D341Med (cell line): Measurements from ENCODE around the gene TRIM40.
"Not testable (repeated sequence)": the region's sequence is repeated elsewhere in the genome, so short reads cannot be mapped to it uniquely, and the experiment has no call there.

Experiments used
- DNase-seq: peaks from one replicate; pipeline ENCODE4 v3.0.0; 2012; ENCODE audit warnings: low spot score

The TRIM40 gene

DNA sequence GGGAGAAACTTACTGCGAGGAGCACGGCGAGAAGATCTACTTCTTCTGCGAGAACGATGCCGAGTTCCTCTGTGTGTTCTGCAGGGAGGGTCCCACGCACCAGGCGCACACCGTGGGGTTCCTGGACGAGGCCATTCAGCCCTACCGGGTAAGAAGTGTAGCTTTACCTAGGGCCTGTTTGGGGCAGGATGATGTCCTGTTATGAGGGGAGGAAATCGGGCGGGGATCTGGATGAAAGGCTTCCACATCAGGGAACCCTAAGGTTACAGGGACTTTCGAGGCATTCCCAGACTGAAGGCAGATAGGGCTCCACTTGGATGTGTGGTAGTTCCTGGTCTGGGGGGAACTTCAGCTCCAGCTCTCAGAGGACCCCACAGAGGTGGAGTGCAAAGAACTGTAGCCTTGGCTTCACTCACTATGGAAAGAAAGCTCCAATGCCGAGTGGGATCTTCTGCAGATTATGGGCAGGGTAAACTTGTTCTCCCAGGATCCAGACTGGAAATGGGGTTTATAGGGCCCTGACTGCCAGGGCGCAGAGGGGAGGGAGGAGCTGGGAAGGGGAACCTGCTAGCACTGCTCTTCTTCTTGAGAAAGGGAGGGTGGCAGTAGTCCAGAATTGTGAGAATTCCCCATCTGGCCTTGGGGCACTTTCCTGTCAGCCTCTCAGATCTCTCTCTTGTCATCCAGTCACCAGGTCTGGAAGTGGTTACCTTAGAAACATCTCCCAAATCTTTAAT, 28.1 kb downstream of the TRIM40 start:
- no peak for DNase-seq

DNA sequence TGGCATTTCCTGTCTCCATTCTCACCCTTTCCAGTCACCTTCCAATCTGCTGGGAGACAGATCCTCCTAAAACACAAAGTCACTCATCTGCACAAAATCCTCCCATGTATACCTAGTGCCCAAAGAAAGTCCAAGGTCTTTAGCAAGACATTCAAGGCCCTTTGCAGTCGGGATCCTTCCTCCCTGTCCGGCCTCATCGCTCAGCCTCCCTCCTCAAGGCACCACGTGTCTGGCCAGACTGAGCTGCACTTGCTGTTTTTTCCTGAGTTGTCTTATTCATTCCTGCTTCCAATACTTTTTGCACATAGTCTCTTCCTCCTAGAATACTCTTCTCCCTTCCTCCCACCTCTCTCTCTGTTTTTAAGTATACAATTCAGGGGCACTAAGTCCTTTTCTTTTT, 28.8 kb downstream of the TRIM40 start:
- DNase-seq = no peak

DNA sequence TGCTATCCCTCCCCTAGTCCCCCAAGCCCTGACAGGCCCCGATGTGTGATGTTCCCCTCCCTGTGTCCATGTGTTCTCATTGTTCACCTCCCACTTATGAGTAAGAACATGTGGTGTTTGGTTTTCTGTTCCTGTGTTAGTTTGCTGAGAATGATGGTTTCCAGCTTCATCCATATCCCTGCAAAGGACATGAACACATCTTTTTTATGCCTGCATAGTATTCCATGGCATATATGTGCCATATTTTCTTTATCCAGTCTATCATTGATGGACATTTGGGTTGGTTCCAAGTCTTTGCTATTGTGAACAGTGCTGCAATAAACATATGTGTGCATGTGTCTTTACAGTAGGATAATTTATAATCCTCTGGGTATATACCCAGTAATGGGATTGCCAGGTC, 29.3 kb downstream of the TRIM40 start:
- DNase-seq = not testable (repeated sequence)

DNA sequence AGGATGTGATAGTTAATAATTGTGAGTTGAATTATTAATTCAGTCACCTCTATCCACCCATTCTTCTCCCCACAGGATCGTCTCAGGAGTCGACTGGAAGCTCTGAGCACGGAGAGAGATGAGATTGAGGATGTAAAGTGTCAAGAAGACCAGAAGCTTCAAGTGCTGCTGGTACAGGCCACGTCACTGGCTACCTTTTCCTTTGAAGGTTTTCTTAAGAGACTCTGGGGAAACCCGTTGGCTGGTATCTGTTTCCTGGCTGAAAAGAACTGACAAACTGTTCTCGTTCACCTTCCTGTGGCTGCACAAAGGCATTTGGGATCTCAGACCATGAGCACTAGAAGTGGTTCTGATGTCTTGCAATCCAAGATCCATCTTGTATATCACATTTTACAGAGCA, 31.2 kb downstream of the TRIM40 start:
- no peak for DNase-seq

DNA sequence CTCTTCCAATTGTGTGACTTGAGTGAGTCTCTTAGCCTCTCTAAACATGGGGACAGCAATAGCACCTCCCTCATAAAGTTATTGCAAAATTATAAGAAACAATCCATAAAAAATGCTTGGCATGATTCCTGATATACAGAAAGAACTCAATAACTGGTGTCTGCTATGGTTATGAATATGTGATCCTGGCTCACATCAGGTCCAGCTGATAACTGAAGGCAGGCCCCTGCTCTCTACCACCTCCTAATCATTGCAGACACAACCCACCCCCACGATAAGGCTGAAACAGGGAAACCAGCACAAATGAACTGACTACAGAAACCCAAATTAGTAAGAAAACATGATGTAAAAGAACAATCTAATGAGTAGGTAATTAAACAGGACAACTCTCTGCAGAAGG, 32.8 kb downstream of the TRIM40 start:
- DNase-seq = no peak

DNA sequence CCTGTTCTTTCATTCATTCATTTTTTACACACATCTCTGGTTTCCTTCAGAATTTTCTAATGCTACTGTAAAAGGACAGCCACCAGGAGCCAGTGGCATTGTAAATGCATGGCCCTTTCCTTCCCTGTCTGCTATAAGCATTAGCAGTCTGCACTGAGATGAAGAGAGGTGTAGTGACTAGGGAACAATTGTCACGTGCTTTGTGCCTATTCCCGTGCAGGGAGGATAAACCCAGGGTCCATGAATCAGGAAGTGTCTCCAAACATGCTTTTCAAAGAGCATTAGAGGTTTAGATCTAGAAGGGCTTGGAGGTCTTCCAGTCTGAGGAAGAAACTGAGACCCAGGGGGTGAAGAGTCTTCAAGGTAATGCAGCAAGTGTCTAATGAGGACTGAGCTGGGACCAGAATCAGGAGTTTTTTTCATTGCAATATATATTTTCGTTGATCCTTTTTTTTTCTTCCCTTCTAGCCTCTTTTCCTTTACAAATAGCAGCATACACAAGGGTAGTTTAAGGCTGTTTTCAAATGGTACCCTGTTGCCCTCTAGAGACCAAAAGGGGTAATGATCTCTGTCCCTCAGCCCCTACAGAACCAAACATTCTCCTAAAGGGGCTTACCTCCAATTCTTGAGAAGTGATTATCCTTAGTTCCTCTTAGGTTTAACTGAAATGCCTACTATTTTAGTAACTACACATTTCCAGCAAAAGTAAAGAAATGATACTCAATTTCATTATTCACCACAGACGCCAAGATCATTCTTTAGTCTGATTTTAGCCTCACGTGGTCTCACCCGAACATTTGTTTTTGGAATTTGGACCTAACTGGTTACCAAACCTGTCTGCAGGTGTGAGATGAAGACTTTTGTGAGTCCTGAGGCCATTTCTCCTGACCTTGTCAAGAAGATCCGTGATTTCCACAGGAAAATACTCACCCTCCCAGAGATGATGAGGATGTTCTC, 34.0 kb downstream of the TRIM40 start:
- peak; percentile 62 for DNase-seq

DNA sequence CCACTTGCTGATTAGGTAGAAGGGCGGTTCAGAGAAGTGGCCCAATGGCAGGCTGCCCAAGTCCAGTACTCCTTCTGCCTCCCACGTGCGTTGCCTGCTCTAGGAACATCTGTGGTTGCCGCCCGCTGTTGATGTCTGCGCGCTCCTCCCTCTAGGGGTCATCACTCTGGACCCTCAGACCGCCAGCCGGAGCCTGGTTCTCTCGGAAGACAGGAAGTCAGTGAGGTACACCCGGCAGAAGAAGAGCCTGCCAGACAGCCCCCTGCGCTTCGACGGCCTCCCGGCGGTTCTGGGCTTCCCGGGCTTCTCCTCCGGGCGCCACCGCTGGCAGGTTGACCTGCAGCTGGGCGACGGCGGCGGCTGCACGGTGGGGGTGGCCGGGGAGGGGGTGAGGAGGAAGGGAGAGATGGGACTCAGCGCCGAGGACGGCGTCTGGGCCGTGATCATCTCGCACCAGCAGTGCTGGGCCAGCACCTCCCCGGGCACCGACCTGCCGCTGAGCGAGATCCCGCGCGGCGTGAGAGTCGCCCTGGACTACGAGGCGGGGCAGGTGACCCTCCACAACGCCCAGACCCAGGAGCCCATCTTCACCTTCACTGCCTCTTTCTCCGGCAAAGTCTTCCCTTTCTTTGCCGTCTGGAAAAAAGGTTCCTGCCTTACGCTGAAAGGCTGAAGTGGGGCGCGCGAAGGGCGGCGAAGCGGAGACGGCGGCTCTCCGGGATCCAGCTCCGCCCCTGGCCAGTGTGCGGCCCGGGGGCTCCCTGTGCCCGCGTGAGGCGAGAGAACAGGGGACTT, 35.9 kb downstream of the TRIM40 start:
- no peak for DNase-seq

DNA sequence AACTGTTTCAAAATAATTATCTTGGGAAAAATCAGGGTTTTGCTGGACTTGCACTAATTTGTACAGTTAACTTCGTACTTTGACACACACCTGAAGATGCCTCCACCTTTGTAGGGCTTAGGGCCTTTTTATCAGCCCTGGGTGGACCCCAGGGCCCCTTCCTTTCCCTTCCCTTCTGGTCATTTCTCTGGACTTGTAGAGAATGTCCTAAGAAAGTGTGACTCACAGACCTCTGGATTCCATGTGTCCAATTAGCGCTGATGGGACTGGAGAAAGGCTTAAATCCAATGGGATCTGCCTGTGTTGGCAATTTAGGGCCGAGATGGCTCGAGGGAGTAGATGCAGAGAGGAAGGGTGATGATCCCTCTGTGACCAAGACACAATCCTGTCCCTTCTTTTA, 36.7 kb downstream of the TRIM40 start:
- DNase-seq = no peak

DNA sequence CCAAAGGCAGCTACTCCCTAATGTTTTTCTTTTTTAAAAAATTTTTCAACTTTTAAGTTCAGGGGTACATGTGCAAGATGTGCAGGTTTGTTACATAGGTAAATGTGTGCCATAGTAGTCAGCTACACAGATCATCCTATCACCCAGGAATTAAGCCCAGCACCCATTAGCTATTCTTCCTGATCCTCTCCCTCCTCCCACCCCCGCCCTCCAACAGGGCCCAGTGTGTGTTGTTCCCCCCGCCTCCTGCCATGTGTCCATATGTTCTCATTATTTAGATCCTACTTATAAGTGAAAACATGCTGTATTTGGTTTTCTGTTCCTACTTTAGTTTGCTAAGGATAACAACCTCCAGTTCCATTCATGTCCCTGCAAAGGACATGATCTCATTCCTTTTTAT, 39.8 kb downstream of the TRIM40 start:
- DNase-seq = peak; percentile 57

DNA sequence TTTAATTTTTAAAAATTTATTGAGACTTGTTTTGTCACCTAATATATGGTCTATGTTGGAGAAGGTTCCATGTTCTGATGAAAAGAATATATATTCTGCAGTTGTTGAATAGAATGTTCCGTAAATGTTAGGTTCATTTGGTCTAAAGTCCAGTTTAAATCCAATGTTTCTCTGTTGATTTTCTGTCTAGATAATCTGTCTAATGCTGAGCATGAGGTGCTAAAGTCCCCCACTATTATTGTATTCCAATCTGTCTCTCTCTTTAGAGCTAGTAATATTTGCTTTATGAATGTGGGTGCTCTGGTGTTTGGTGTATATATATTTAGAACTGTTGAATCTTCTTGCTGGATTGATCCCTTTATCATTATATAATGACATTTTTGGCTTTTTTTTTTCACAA, 42.9 kb downstream of the TRIM40 start:
- DNase-seq = no peak

DNA sequence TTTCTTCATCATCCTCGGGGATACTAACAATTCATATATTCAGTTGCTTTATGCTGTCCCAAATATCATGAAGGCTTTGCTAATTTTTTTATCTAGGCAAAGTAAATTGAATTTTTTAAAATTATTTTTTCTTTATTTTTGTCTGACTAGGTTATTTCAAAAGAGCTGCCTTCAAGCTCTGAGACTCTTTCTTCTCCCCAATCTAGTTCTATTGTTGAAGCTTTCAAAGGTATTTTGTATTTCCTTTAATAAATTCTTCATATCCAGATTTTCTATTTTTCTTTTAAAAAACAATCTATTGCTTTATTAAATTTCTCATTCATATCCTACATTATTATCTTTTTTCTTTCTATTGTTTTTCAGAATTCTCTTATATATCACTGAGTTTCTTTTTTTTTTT, 44.2 kb downstream of the TRIM40 start:
- no peak for DNase-seq

DNA sequence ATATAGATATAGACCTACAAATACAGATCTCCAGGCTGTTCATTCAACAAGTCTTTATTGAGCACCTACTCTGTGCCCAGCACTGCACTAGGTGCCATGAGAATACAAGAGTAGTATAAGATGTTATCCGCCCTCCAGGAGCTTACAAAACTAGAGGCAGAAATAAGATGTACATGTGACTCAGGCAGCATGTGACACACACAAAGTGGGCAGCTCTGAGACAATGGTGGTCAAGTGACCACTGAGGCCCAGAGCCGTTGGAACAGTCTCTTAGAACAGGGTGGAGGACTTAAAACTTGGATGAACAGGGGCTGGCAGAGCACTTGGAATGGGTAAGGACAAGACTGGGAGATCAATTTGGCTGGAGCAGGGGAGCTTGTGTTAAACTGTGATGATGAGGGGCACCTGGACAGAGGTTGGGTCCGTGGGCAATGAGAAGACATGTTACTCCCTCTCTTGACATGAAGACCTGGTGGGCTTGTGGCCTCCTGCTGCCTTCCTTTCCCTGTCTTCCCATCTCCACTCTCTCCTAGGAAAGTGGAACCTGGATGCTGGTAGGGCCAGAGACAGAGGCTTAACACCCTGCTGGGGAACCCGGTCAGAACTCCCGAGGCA, 48.6 kb downstream of the TRIM40 start:
- DNase-seq = no peak

DNA sequence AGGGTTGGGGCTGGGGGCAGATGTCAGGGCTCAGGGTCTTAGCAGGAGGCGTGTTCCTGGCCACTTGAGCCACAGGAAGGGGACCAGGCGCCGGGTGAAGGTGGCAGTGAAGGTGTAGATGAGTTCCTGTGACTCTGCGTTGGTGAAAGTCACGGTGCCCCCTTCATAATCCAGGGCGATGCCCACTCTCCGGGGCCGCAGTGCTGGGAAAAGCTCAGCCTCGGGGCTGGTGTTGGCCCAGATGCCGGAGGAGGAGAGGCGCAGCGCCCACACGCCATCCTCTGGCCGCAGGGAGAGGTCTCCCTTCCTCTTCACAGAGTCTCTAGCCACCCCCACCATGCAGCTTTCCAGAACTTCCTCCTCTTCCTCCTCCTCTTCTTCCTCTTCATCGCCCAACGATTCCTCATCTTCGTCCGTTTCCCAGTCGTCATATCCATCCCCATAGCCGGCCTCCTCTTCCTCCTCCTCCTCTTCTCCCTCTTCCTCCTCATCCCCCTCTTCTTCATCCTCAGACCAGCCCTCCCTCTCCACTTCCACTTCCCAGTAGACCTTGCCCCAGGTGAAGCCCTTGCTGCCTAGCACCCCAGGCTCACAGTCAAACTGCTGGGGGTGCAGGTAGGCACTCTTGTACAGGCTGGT, 50.0 kb downstream of the TRIM40 start:
- no peak for DNase-seq

DNA sequence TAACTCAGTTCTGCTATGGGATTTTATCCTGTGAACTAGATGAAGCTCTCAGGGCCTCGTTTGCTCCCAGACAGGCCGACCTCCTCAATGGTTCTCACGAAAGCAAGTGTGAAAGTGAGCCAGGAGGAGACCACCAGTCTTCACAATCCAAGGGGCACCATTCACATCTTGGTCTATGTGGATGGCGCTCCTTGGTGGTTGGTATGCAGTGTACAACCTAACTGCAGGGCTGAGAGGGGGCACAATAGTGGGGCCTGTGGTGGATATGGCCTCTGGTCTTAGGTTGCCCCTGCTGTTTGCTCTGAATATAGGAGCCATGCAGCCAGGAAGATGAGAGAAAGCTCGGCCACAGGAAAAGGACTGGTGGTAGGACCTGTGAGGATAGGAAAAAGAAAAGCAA, 52.6 kb downstream of the TRIM40 start:
- no peak for DNase-seq

DNA sequence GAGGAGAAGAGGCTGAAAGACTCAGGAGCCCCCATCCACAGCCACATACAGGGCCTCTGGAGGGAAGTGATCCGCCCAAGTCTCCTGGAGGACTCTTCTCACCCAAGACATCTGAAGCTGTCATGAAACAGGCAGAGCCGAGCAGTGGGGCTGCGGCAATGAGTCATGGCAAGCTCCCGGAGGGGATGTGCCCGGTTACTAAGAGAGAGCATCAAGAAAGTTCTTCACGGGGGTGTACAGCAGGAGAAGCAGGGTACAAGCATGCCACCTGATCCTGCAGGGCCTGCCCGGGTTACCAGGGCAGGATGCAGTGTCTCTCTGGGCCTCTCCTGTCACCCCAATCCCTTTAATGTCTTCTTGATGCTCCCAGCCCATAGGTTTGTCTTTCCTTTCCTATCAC, 56.1 kb downstream of the TRIM40 start:
- no peak for DNase-seq

DNA sequence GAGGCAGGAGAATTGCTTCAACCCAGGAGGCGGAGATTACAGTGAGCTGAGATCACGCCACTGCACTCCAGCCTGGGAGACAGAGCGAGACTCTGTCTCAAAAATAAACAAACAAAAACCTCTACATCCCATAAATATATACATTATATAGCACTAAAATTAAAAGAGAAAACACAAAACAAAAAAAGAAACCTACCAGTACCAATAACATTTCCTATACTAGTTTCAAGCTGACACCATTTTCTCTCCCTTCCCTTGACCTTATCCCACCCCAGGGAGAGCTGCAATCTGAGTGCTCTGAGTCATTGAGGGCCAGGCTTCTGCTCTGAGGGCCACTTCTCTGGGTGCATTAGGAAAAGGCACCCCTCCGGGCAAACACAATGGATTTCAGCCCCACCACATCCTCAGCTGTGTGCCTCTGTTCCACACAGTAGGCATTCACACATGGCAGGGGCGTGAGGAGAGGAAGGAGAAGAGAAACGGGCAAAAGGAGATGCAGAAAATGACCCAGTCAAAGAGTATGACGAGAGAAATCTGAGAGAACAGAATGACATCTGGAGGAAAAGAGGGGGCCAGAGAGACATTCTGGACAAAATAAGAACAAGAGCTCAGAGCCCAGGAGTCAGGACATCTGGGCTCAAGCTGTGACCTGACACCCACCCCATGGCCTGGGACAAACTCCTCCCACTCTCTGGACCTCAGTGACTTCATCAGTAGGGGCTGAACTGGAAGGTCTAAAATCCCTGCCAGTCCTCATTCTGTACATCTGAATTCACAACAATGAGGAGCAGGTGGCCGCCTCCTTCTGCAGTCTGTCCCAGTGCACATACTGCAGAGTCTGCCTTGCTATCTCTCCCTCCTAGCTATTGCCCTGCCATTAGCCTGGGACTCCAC, 59.1 kb downstream of the TRIM40 start:
- no peak for DNase-seq

DNA sequence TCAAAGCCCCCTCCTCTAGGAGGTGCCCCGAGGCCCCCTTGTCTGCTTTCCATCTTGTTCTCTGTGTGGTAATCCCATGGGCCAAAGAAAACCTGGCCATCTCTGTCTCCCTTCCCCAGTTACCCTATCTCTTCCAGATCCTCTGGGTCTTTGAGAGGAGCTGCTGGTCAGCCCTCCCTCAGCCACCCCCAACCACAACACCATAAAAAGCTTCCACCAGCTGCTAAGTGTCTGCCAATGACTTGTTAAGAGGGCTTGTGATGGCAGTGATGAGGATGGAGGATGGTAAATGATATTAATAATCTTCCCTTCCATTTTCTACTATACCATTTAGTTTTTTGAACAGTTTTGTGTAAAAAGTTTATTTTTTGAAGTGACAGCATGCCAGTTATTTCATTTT, 60.0 kb downstream of the TRIM40 start:
- no peak for DNase-seq

DNA sequence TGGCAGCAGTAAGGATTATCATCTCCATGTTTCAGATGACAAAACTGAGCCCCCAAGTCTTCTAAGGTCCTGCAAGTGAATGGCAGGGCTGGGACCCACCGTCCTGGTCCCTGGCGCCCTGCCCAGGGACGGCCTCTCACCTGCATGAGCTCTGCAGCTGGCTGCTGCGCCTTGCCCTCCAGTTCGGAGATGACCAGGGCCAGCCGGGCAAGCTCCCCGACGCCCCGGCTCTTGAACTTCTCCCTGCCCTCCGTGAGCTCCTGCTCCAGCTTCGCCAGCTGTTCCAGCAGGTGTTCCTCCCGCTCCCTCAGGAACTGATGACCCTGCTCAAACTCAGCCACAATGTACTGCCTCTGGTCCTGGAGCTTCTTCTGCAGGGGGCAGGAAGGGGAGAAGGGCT, 60.4 kb downstream of the TRIM40 start:
- DNase-seq = no peak
